Lower leg skin (tissue), 3 donors: ENCODE measurements around the gene FNDC3A.

ENCODE experiments used
- CTCF ChIP-seq, 3 donors: fragments of 450-650 bp; IDR thresholded peaks; one replicate each; pipeline ENCODE4 v1.5.1; 2016; ENCODE audit warnings: antibody characterized with exemption in 3 of 3, mild to moderate bottlenecking in 3 of 3, moderate library complexity in 2 of 3
- POLR2A ChIP-seq, 2 donors: fragments of 450-650 bp; IDR thresholded peaks; one replicate each; pipeline ENCODE4 v1.6.1; 2016 to 2017; ENCODE audit warnings: antibody characterized with exemption in 2 of 2, mild to moderate bottlenecking in 1 of 2, moderate library complexity in 1 of 2

DNA sequence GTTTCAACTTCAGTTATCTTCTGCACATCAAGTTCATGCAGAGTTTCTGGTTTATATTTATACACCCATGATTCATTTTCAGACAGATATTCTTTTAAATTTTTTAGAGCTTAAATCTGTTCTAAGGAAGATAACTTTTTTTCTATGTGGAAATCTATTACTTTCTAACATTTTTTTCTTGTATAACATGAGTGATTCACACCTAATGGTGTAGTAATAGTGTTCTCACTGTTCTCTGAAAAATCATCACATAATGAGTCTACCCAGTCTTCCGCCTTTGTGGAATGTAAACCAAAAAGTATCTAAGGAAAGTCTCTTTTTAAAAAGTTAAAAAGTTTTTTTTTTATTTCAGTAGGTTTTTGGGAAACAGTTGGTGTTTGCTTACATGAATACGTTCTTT lies 70.8 kb downstream of the FNDC3A start:
- TF ChIP-seq CTCF (IDR thresholded peaks at IDR 0.05) (no peak), POLR2A (IDR thresholded peaks at IDR 0.05) (no peak)
